GM18868 (cell line): ENCODE measurements around the gene MXD4.

Experiments used
- ATAC-seq: cut with Tn5 transposase; IDR thresholded peaks from one replicate; pipeline ENCODE4 v1.9.1; 2021; ENCODE audit warnings: mild to moderate bottlenecking, moderate library complexity; ENCODE audit not compliant: unreplicated experiment

The MXD4 gene

GRCh38 chr4:2292646-2293108, 30.8 kb upstream of the MXD4 start:
- ATAC-seq: no peak

- ATAC-seq: no peak
Observed at GRCh38 chr4:2291705-2292645, 30.1 kb upstream of the MXD4 start.

GRCh38 chr4:2290974-2291704, 29.2 kb upstream of the MXD4 start:
- no peak for ATAC-seq

- no peak for ATAC-seq
Observed at GRCh38 chr4:2290488-2290887, 28.6 kb upstream of the MXD4 start.

- no peak for ATAC-seq
Observed at GRCh38 chr4:2289955-2290333, 28.0 kb upstream of the MXD4 start.

DNA sequence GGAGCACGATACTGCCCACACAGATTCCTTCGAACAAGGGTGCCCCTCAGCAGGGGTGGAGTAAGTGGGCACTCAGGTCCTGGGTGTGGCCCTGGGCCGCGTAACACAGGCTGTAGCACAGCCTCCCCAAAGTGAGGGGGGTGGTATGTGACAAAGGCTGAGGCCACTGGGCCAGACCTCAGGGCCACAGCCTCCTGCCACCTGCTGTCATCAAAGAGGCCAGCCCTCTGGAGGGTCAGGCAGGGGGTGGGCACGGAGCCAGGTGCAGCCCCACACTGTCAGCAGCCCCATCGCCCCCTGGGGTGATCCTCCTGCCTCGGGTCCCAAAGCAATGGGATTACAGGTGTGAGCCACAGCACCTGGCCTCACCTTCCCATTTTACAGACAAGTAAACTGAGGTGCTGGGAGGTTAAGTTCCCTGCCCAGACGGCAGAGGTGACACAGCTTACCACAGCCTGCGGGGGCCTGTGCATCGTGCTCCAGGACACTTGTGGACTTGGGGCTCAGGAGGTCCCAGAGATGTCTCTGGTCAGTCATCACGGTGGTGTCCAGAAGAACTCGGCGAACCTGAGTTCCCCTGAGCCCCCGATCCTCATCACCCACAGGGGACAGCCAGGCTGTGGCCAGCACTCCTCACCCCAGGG, 27.5 kb upstream of the MXD4 start:
- no peak for ATAC-seq

DNA sequence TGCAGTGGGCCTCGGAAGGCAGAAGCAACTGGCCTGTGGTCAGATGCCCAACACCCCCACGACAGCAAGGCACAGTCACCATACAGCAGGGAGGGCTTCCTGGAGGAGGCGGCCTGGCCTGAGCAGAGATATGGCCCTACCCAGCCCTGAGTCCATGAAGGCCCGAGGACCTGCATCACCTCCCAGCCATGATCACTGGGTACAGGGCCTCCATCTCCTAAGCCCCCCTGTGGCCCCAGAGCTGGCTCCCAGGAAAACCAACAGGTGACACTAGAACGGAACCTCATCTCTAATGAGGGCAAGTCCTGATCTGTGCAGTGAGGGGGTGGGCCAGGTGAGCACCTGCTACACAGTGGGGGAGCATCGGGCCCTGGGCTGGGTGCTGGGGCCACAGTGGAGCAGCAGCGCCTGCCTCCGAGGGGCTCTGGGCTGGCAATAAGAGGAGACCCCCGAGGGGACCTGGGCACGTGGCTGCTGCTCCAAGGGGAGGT, 26.2 kb upstream of the MXD4 start:
- ATAC-seq: no peak

- no peak for ATAC-seq
Observed at GRCh38 chr4:2287594-2287915, 25.6 kb upstream of the MXD4 start.

DNA sequence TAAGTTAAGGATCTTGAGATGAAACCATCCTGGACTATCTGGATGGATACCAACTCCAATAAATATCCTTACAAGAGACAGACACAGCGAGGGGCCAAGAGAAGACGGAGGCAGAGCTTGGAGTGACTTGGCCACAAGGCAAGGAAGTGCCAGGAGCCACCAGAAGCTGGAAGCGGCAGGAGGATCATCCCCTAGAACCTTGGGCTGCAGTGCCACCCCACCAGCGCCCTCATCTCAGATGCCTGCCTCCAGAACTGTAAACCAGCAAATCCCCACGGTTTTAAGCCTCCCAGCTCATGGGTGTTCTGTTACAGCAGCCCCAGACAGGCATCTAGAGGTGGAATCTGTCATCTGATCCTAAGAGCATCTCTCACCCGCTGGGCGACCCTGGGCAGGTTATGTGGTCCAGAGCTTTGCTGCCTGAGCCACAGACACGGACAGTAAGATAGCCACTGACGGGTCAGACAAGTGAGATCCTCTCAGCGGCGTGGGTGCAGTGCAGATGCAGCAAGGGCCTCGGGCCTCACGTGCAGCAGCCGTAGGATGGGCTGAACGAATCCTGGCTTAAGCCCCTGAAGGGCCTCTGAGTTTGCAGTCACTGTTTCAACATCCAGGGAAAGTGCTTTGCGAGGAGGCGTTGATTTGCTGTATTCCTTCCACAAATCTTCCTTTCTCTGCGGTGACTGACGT, 25.1 kb upstream of the MXD4 start:
- no peak for ATAC-seq

- no peak for ATAC-seq
Observed at GRCh38 chr4:2285613-2286381, 23.9 kb upstream of the MXD4 start.

DNA sequence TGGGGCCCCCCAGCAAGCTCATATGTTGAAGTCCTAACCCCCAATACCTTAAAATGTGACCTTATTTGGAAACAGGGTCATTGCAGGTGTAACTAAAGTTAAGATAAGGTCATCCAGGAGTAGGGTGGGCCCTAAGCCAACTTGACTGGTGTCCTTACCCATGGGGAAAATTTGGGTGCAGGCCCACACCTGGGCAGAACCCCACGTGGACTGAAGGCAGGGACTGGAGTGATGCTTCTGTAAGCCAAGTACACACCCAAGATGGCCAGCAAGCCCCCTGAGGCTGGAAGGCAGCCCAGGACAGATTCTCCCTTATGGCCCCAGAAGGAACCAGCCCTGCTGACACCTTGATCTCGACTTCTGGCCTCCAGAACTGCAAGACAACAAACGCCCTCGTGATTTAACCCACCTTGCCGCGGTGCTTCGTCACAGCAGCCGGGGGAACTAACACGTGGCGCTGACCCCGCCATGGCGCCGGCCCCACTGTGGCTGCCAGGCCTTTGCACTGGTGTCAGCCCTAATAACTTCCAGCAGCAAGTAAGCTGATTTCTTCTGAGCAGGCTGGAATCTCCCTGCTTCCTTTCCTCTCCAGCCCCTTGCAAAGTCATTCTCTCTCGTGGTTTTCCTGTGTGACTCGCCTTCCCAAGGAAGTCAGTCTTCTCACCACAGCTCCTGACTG, 23.2 kb upstream of the MXD4 start:
- ATAC-seq: no peak

GRCh38 chr4:2284161-2284933, 22.4 kb upstream of the MXD4 start:
- no peak for ATAC-seq

DNA sequence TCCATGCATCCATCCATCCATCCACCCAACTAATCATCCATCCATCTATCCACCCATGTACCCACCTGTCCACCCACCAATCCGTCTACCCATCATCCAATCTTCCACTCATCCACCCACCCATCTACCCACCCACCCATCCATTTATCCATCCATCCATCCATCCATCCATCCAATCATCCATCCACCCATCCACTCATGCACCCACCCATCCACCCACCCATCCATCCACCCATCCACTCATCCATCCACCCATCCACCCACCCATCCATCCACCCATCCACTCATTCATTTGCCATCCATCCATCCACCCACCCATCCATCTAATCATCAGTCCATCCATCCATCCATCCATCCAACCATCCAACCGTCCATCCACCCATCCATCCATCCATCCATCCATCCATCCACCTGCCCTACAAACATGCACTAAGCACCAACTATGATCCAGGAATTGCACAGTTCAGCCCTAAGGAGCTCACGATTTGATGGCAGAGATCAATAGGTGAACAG, 21.3 kb upstream of the MXD4 start:
- ATAC-seq: no peak

DNA sequence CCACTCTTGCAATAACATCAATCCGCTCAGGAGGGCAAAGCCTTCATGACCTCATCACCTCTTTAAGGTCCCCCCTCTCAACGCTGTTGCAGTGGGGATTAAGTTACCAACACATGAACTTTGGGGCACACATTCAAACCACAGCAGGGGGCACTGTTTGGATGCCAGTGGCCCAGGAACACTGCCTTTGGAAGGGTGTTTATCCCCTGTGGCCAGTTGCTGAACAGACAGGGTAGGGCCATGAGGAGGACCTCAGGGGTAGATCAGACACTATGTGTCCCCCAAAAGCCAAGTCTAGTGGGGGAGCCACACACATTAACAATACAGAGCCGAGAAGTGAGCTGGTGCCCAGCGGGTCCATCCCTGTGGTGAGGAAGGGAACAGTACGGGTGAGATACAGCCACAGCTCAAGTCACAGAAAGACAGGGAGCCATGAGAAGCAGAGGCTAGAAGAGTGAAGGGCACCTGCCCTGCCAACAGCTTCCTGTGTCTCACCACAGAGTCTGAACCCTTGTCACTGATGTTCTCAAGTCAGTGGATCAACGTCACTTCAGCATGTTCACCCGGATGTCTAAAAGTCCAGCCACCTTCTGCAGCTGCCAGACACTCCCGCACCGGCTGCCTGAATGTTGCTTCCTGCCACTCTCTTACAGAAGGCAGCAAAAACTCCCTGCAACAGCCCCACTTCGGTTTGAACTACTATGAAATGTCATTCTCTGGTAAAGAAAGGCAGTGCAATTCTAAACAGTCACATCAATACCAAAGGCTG, 19.9 kb upstream of the MXD4 start:
- ATAC-seq: peak; percentile 78

DNA sequence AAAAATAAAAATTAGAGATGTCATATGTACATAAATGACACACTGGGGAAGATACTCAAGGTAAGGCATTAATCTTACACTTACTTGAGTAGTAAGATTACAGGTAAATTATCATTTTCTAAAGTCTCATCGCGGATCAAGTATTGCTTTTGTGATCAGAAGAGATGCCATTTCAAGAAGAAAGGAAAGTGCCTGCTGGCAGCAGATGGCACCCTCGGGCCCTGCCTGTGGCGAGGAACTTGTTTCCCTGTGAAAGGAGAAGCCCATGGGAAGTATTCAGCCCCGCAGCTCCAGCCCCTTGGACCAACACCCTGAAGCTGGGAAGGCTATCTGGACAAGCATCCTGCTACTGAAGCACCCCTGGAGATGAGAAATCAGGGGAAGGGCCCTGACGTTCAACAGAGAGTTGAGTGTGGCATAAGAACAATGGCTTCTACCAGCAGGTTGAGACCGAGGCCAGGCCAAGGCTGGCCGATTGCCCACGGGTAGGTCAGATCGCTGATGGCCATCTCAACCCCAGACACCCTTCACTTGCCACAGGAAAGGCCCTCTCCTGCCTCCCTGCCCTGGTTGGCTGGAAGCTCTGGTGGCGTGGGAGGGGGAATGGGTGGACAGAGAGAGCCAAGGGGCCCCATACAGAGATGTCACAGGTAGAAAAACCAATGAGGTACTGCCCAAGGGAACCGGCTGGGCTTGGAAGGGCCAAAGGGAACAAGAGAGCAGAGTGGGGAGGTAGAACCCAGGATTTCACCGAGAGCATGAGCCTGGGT, 18.8 kb upstream of the MXD4 start:
- no peak for ATAC-seq

DNA sequence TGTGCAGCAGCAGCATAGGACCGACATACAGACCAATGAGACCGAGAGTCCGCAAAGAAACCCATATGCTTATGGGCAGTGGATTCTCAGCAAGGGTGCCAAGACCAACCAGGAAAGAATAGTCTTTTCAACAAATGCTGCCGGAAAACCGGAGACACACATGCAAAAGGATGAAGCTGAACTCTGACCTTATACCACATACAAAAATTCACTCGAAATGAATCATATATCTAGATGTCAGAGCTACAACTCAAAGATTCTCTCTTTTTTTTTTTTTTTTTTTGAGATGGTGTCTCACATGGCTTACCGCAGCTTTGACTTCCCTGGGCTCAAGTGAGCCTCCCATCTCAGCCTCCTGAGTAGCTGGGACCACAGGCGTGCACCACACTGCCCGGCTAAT, 16.0 kb upstream of the MXD4 start:
- no peak for ATAC-seq
